Osteoblast (primary cell): ENCODE data around the gene AADAT. TPM values are rescaled to one million over a fixed set of nuclear protein-coding genes. Genes with fewer than 3 reads are reported as not detected.
A peak's percentile ranks its signal among the peaks of the same experiment; 100 is the strongest.

Experiments used
- DNase-seq: peaks from one replicate; pipeline ENCODE4 v3.0.0; 2011; ENCODE audit warnings: low spot score, mixed read lengths; ENCODE audit not compliant: insufficient read length; ENCODE audit errors: missing footprints
- H2AFZ ChIP-seq: 2 replicates; pipeline ENCODE4 v1.6.0; 2011; ENCODE audit warnings: mild to moderate bottlenecking, low read length
- H3K27ac ChIP-seq: 2 replicates; pipeline ENCODE4 v1.5.1; 2011; ENCODE audit warnings: mild to moderate bottlenecking, low read depth, low read length, moderate library complexity
- H3K27me3 ChIP-seq: 2 replicates; pipeline ENCODE4 v1.6.0; 2012; ENCODE audit warnings: mild to moderate bottlenecking, control low read depth, inconsistent platforms, low read length, moderate library complexity; ENCODE audit not compliant: insufficient read depth
- H3K36me3 ChIP-seq: 2 replicates; pipeline ENCODE4 v1.5.1; 2011; ENCODE audit warnings: mild to moderate bottlenecking, low read length, control low read depth, moderate library complexity; ENCODE audit not compliant: insufficient read depth
- H3K4me1 ChIP-seq: 2 replicates; pipeline ENCODE4 v1.5.1; 2011; ENCODE audit warnings: mild to moderate bottlenecking, low read length, control low read depth, moderate library complexity; ENCODE audit not compliant: insufficient read depth
- H3K4me2 ChIP-seq: 2 replicates; pipeline ENCODE4 v1.6.0; 2011; ENCODE audit warnings: mild to moderate bottlenecking, low read length; ENCODE audit not compliant: insufficient read depth
- H3K4me3 ChIP-seq: fragments of 200-600 bp; sonication (generic); 3 replicates; pipeline ENCODE4 v1.5.1; 2012; ENCODE audit warnings: mild to moderate bottlenecking, low read length, inconsistent platforms; ENCODE audit not compliant: insufficient read depth
- H3K79me2 ChIP-seq: 2 replicates; pipeline ENCODE4 v1.6.0; 2012; ENCODE audit warnings: mild to moderate bottlenecking, low read length, control low read depth, inconsistent platforms; ENCODE audit not compliant: insufficient read depth
- H3K9me3 ChIP-seq: 2 replicates; pipeline ENCODE4 v1.5.1; 2011; ENCODE audit warnings: low read depth, low read length, control low read depth
- H4K20me1 ChIP-seq: 2 replicates; pipeline ENCODE4 v1.6.0; 2012; ENCODE audit warnings: mild to moderate bottlenecking, low read length, control low read depth; ENCODE audit not compliant: insufficient read depth
- small RNA-seq: library from RNA; depleted of rRNA; stranded (forward); fragments of <200 nt; gene quantifications from one replicate; pipeline ENCODE3, GENCODE V24; 2012
- total RNA-seq: library from RNA; depleted of rRNA; stranded (reverse); fragments of >200 nt; gene quantifications from 2 replicates; pipeline ENCODE4 v1.2.3, GENCODE V29; 2012
- TF ChIP-seq, protein P1 (sequence below): IDR thresholded peaks from 2 replicates; pipeline ENCODE4 v1.5.1; 2011; ENCODE audit warnings: mild to moderate bottlenecking, low read depth, low read length, moderate library complexity; ENCODE audit errors: extremely low read depth

Gene AADAT
- total RNA-seq, 1 donor, result 4.0 TPM

GRCh38 chr4:170014359-170015011 is 75.3 kb downstream of the AADAT start:
- Histone ChIP-seq H3K79me2 (no peaks in the 10 kb centered on the region), H3K27ac (no peak overlapping the region), H3K4me2 (no peak overlapping the region), H4K20me1 (no peaks in the 10 kb centered on the region), H2AFZ (no peak overlapping the region), H3K36me3 (no peaks in the 10 kb centered on the region), H3K27me3 (no peaks in the 10 kb centered on the region), H3K9me3 (no peaks in the 10 kb centered on the region), H3K4me3 (no peak overlapping the region), H3K4me1 (no peaks in the 10 kb centered on the region)
- TF ChIP-seq, protein P1, sequence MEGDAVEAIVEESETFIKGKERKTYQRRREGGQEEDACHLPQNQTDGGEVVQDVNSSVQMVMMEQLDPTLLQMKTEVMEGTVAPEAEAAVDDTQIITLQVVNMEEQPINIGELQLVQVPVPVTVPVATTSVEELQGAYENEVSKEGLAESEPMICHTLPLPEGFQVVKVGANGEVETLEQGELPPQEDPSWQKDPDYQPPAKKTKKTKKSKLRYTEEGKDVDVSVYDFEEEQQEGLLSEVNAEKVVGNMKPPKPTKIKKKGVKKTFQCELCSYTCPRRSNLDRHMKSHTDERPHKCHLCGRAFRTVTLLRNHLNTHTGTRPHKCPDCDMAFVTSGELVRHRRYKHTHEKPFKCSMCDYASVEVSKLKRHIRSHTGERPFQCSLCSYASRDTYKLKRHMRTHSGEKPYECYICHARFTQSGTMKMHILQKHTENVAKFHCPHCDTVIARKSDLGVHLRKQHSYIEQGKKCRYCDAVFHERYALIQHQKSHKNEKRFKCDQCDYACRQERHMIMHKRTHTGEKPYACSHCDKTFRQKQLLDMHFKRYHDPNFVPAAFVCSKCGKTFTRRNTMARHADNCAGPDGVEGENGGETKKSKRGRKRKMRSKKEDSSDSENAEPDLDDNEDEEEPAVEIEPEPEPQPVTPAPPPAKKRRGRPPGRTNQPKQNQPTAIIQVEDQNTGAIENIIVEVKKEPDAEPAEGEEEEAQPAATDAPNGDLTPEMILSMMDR, result no peak
- peak; percentile 29 for DNase-seq

DNA sequence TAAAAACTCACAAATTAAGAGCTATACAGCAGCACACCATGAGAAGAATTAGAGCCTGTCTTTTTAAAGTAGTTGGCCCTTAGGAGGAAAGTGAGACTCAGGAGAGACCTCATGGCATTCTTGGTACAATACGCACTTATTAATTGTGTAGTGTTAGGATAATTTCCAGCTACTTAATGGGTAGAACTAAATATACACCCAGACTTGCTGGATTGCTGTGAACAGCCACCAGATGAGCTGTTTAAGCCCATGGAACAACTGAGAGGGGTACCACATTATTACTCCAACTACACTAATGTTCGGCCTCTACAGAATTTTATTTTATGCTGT is 77.2 kb downstream of the AADAT start:
- no peak overlapping the region for H3K4me3 ChIP-seq
- no peak for DNase-seq
- H4K20me1 ChIP-seq, result no peaks in the 10 kb centered on the region
- no peaks in the 10 kb centered on the region for H3K79me2 ChIP-seq
- H2AFZ ChIP-seq, result no peak overlapping the region
- H3K36me3 ChIP-seq, result no peaks in the 10 kb centered on the region
- H3K27ac ChIP-seq, result no peak overlapping the region
- TF ChIP-seq, protein P1, result no peak
- no peaks in the 10 kb centered on the region for H3K9me3 ChIP-seq
- H3K27me3 ChIP-seq, result no peaks in the 10 kb centered on the region
- H3K4me2 ChIP-seq, result no peak overlapping the region
- no peaks in the 10 kb centered on the region for H3K4me1 ChIP-seq

- no peaks in the 10 kb centered on the region for H3K79me2 ChIP-seq
- TF ChIP-seq, protein P1, result no peak
Observed at GRCh38 chr4:170011921-170012628, 77.7 kb downstream of the AADAT start.

More at GRCh38 chr4:170011921-170012628, 77.7 kb downstream of the AADAT start:
- Histone ChIP-seq H3K36me3 (no peaks in the 10 kb centered on the region), H3K4me1 (no peaks in the 10 kb centered on the region), H3K4me3 (no peak overlapping the region), H3K4me2 (no peak overlapping the region), H4K20me1 (no peaks in the 10 kb centered on the region), H2AFZ (no peak overlapping the region), H3K27ac (no peak overlapping the region), H3K27me3 (no peaks in the 10 kb centered on the region), H3K9me3 (no peaks in the 10 kb centered on the region)
- no peak for DNase-seq

Small RNA genes within 50 kb of the gene (small RNA-seq; reads per million reads assigned to genes)
- not detected for gene APOBEC3AP1

Other genes starting within 250 kb of the AADAT start
- 7.6 and 8.0 TPM in 2 replicates for gene MFAP3L, start 63.6 kb downstream of the AADAT start, total RNA-seq